Airway epithelial cell (primary cell): ENCODE results near the gene MTNR1B. TPM values are rescaled to one million over a fixed set of nuclear protein-coding genes. Genes with fewer than 3 reads are reported as not detected.

ENCODE experiments used
- total RNA-seq: library from RNA; depleted of rRNA; stranded (reverse); fragments of >200 nt; gene quantifications from 2 replicates; pipeline ENCODE4 v1.2.3, GENCODE V29; 2015

Gene MTNR1B
- total RNA-seq, result not detected in 2 replicates

DNA sequence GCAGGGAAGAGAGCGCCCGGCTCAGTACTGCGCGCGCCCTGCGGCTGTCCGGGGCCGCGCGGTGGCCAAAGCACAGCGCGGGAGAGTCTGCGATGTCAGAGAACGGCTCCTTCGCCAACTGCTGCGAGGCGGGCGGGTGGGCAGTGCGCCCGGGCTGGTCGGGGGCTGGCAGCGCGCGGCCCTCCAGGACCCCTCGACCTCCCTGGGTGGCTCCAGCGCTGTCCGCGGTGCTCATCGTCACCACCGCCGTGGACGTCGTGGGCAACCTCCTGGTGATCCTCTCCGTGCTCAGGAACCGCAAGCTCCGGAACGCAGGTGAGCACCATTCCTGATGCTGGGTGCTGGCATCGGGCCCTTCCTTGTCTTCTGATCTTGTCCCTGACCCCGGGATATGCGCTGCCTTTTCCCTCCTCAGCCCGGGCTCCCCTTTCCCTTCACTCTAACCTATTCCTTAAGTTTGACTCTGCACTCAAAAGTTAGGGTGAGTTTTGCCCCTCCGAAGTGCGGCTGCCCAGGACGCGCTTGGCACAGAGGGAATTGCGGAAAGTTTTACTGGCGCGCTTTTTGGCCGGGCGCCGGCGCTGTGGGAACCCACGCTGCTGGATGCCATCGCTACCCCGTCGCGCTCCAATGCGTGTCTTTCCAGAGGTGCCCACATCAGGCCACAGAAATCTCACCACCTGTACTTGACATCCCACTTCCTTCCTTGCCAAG, at the start of gene MTNR1B:
Gene MTNR1B (plus strand): TSS at position 18 of the 714 bp plus-strand sequence. CDS start 75 bp downstream, at position 93.

Other genes with a start within 250 kb of the MTNR1B start
- gene SLC36A4, start 228.3 kb downstream of the MTNR1B start, total RNA-seq, result 3.4 and 5.7 TPM in 2 replicates